Trophoblast cell (in vitro differentiated cells and primary cell): ENCODE results near the gene CFDP1.

Experiments used
- DNase-seq, 2 donors: peaks; one replicate each; pipeline ENCODE4 v3.0.0-alpha.2; 2016
- H2AFZ ChIP-seq: 2 replicates; pipeline ENCODE4 v1.6.1; 2013; ENCODE audit warnings: low read length, moderate library complexity, mild to moderate bottlenecking; ENCODE audit not compliant: insufficient read depth, poor library complexity
- H2AK5ac ChIP-seq: 2 replicates; pipeline ENCODE4 v1.6.1; 2013; ENCODE audit warnings: mild to moderate bottlenecking, low read length
- H2BK120ac ChIP-seq: 2 replicates; pipeline ENCODE4 v1.6.1; 2013; ENCODE audit warnings: low read length, mild to moderate bottlenecking, moderate library complexity; ENCODE audit not compliant: insufficient read depth, poor library complexity
- H2BK12ac ChIP-seq: 2 replicates; pipeline ENCODE4 v1.6.1; 2013; ENCODE audit warnings: mild to moderate bottlenecking, low read length, moderate library complexity
- H2BK5ac ChIP-seq: 2 replicates; pipeline ENCODE4 v1.6.1; 2013; ENCODE audit warnings: low read length, low read depth, moderate library complexity, mild to moderate bottlenecking; ENCODE audit not compliant: poor library complexity
- H3K14ac ChIP-seq: 2 replicates; pipeline ENCODE4 v1.6.1; 2013; ENCODE audit warnings: mild to moderate bottlenecking, low read length
- H3K18ac ChIP-seq: 2 replicates; pipeline ENCODE4 v1.6.1; 2013; ENCODE audit warnings: mild to moderate bottlenecking, low read length
- H3K23ac ChIP-seq: 2 replicates; pipeline ENCODE4 v1.6.1; 2013; ENCODE audit warnings: low read length
- H3K27ac ChIP-seq: 2 replicates; pipeline ENCODE4 v1.5.1; 2013; ENCODE audit warnings: low read depth, mild to moderate bottlenecking, inconsistent platforms, low read length, moderate library complexity
- H3K27me3 ChIP-seq: 2 replicates; pipeline ENCODE4 v1.6.1; 2013; ENCODE audit warnings: inconsistent platforms, mild to moderate bottlenecking, low read length, moderate library complexity; ENCODE audit not compliant: insufficient read depth
- H3K36me3 ChIP-seq, 2 experiments: 1 replicate in 1 of 2; 2 replicates in 1 of 2; pipeline ENCODE4 v1.6.1; 2013; ENCODE audit warnings: low read length in 2 of 2, mild to moderate bottlenecking in 2 of 2, moderate library complexity in 1 of 2; ENCODE audit not compliant: insufficient read depth in 2 of 2, control insufficient read depth in 1 of 2
- H3K4ac ChIP-seq: 2 replicates; pipeline ENCODE4 v1.6.1; 2013; ENCODE audit warnings: low read depth, mild to moderate bottlenecking, low read length, moderate library complexity
- H3K4me1 ChIP-seq, 2 experiments: 1 replicate in 1 of 2; 2 replicates in 1 of 2; pipeline ENCODE4 v1.6.1; 2013; ENCODE audit warnings: low read length in 2 of 2, mild to moderate bottlenecking in 2 of 2, moderate library complexity in 1 of 2; ENCODE audit not compliant: insufficient read depth in 2 of 2, control insufficient read depth in 1 of 2
- H3K4me2 ChIP-seq: 2 replicates; pipeline ENCODE4 v1.6.1; 2013; ENCODE audit warnings: inconsistent platforms, mild to moderate bottlenecking, low read length, moderate library complexity
- H3K4me3 ChIP-seq: 2 replicates; pipeline ENCODE4 v1.5.1; 2013; ENCODE audit warnings: mild to moderate bottlenecking, low read depth, low read length, inconsistent platforms
- H3K79me1 ChIP-seq: one replicate; pipeline ENCODE4 v1.6.1; 2013; ENCODE audit warnings: low read length
- H3K79me2 ChIP-seq: 2 replicates; pipeline ENCODE4 v1.6.1; 2013; ENCODE audit warnings: low read length, mild to moderate bottlenecking; ENCODE audit not compliant: control insufficient read depth, insufficient read depth, poor library complexity
- H3K9ac ChIP-seq: 2 replicates; pipeline ENCODE4 v1.6.1; 2013; ENCODE audit warnings: mild to moderate bottlenecking, low read length
- H3K9me3 ChIP-seq: 2 replicates; pipeline ENCODE4 v1.6.1; 2013; ENCODE audit warnings: low read depth, mild to moderate bottlenecking, control low read depth, inconsistent platforms, low read length; ENCODE audit not compliant: insufficient read depth
- H4K12ac ChIP-seq: 2 replicates; pipeline ENCODE4 v1.6.1; 2013; ENCODE audit warnings: low read depth, mild to moderate bottlenecking, low read length, moderate library complexity
- H4K8ac ChIP-seq: 2 replicates; pipeline ENCODE4 v1.6.1; 2013; ENCODE audit warnings: low read depth, mild to moderate bottlenecking, low read length, moderate library complexity
- H4K91ac ChIP-seq: one replicate; pipeline ENCODE4 v1.6.1; 2013; ENCODE audit warnings: low read depth, mild to moderate bottlenecking, low read length, moderate library complexity
- WGBS: extraction: QIAGEN DNeasy Blood & Tissue Kit; methylation state at CpG from one replicate; pipeline ENCODE4 v1.1.7; 2013; ENCODE audit warnings: missing lambda C conversion rate; ENCODE audit not compliant: insufficient read length, insufficient coverage; ENCODE audit errors: extremely low coverage; 5-methylcytosine and 5-hydroxymethylcytosine counted together

CFDP1 gene

DNA sequence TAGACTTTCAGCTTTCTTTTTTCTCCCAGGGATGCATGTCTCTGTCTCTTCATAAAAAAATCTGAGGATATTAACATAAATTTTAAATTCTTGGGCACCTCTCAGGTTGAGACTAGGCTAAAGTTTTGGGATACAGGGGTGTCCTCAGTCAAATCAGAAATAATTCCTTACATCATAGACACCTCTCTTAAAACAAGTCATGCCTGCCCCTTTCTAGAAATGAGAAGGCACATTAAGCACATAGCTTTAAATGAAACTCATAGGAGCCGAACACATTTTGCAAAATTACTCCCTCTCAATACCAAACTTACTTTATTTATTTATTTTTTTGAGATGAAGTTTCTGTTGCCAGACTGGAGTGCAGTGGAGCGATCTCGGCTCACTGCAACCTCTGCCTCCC lies 114.6 kb downstream of the CFDP1 start:
- Histone ChIP-seq H2AK5ac (no peak overlapping the region), H2BK5ac (no peak overlapping the region), H3K79me1 (peaks cover 7% of the 10 kb centered on the region), H2BK120ac (no peak overlapping the region), H3K79me2 (no peaks in the 10 kb centered on the region), H3K23ac (no peak overlapping the region), H4K8ac (no peak overlapping the region), H3K9me3 (no peaks in the 10 kb centered on the region), H2AFZ (no peak overlapping the region), H3K4me3 (no peak overlapping the region), H3K36me3 (peaks cover 3 to 5% of the 10 kb centered on the region in 2 experiments), H3K14ac (no peak overlapping the region), H3K9ac (no peak overlapping the region), H4K12ac (no peak overlapping the region), H3K18ac (no peak overlapping the region), H3K4me2 (no peak overlapping the region), H4K91ac (no peak overlapping the region), H3K27me3 (no peaks in the 10 kb centered on the region), H3K4ac (no peak overlapping the region), H2BK12ac (no peak overlapping the region), H3K27ac (no peak overlapping the region), H3K4me1 (peaks cover 4 to 9% of the 10 kb centered on the region in 2 experiments)
- DNase-seq = no peak
- no CpG with 5 or more reads among the region's 3 CpGs for WGBS

DNA sequence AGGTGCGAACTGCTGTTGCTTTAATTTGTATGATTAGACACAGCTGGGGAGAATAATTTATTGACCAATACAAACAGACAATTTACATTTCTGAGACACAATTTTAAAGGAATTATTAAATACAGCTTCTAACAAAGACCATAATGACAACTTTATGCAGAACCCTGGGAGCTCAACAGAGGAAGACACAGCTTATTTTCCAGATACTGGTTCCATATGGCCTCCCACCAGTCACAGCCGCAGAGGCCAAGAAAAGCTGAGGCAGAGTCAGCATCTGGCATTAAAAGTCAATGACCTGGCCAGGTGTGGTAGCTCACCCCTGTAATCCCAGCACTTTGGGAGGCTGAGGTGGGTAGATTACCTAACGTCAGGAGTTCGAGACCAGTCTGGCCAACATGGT lies 115.8 kb downstream of the CFDP1 start:
- Histone ChIP-seq H3K14ac (no peak overlapping the region), H3K4ac (no peak overlapping the region), H2AFZ (no peak overlapping the region), H3K27ac (no peak overlapping the region), H2BK12ac (no peak overlapping the region), H3K79me2 (no peaks in the 10 kb centered on the region), H3K18ac (no peak overlapping the region), H3K36me3 (peaks cover 3 to 5% of the 10 kb centered on the region in 2 experiments), H4K12ac (no peak overlapping the region), H3K4me1 (peaks cover 0 to 6% of the 10 kb centered on the region in 2 experiments), H3K9ac (no peak overlapping the region), H3K9me3 (no peaks in the 10 kb centered on the region), H3K27me3 (no peaks in the 10 kb centered on the region), H4K8ac (no peak overlapping the region), H3K79me1 (peaks cover 6% of the 10 kb centered on the region), H3K4me3 (no peak overlapping the region), H2BK120ac (no peak overlapping the region), H4K91ac (no peak overlapping the region), H2AK5ac (no peak overlapping the region), H3K4me2 (no peak overlapping the region), H2BK5ac (no peak overlapping the region), H3K23ac (no peak overlapping the region)
- no CpG with 5 or more reads among the region's 4 CpGs for WGBS
- DNase-seq = no peak

DNA sequence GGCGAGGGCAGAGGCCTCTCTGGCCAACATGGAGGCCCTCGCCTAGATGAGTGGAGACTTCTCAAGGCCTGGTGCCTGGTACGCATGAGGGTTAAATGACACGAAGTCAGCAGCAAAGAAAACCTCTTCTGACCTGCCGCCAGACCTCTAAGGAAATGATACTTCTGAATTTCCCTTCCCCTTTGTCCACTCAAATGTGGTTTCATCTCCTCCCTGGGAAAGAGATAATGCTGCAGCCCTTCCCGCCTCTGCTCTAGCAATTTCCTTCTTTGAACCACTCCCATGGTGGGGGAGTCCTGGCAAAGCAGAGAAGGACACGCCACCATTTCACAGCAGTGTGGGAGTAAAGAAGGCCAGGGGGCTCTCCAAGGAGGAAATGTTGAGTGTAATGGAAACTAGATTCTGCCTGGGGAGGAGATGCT lies 116.2 kb downstream of the CFDP1 start:
- no peak for DNase-seq
- no peak overlapping the region for H3K9ac ChIP-seq
- no peak overlapping the region for H2AK5ac ChIP-seq
- no peak overlapping the region for H3K18ac ChIP-seq
- H2BK12ac ChIP-seq = no peak overlapping the region
- peaks cover 0 to 6% of the 10 kb centered on the region in 2 experiments for H3K4me1 ChIP-seq
- H3K4me3 ChIP-seq = no peak overlapping the region
- peaks cover 3 to 5% of the 10 kb centered on the region in 2 experiments for H3K36me3 ChIP-seq
- WGBS = no CpG with 5 or more reads among the region's 7 CpGs
- no peaks in the 10 kb centered on the region for H3K27me3 ChIP-seq
- H4K12ac ChIP-seq = no peak overlapping the region
- no peak overlapping the region for H2AFZ ChIP-seq
- no peaks in the 10 kb centered on the region for H3K9me3 ChIP-seq
- no peak overlapping the region for H3K27ac ChIP-seq
- H2BK120ac ChIP-seq = no peak overlapping the region
- H3K4me2 ChIP-seq = no peak overlapping the region
- peaks cover 6% of the 10 kb centered on the region for H3K79me1 ChIP-seq
- no peak overlapping the region for H3K23ac ChIP-seq
- H3K4ac ChIP-seq = no peak overlapping the region
- no peaks in the 10 kb centered on the region for H3K79me2 ChIP-seq
- H4K8ac ChIP-seq = no peak overlapping the region
- H2BK5ac ChIP-seq = no peak overlapping the region
- H3K14ac ChIP-seq = no peak overlapping the region
- H4K91ac ChIP-seq = no peak overlapping the region

DNA sequence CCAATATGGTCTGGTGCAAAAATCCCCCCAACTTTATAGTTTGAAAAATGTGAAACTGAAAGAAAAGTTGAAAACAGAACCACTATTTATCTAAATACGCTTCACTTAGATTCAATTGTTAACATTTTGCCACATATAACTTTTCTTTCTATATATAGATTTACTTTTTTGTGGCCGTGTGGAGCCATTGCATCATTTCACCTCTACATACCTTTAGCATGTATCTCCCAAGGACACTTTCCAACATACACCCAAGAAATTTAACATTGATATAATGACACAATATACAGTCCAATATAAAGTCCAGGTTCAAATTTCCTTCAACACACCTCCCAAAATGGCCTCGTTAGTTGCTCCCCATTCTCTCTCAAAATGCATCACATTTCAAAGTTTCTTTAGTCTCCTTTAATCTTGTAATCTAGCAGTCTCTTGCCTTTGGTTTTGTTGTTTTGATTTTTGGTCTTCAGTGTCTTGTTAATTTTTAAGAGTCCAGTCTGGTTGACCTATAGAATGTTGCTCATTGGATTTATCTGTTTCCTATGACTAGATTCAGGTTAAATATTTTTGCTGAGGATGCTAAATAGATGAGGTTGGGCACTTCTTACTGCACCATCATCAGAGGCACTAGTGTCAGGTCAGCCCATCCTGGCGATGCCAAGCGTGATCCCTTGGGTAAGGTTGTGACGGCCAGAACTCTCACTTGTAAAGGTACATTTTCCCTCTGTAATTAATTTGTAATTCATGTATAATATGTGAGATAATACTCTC lies 117.6 kb downstream of the CFDP1 start:
- H3K79me2 ChIP-seq = no peaks in the 10 kb centered on the region
- H3K4ac ChIP-seq = no peak overlapping the region
- DNase-seq = no peak
- H2BK12ac ChIP-seq = no peak overlapping the region
- no peak overlapping the region for H3K27ac ChIP-seq
- H3K4me3 ChIP-seq = no peak overlapping the region
- no peak overlapping the region for H4K8ac ChIP-seq
- no peaks in the 10 kb centered on the region for H3K27me3 ChIP-seq
- H4K12ac ChIP-seq = no peak overlapping the region
- H2BK120ac ChIP-seq = no peak overlapping the region
- H3K14ac ChIP-seq = no peak overlapping the region
- H4K91ac ChIP-seq = no peak overlapping the region
- no peak overlapping the region for H2BK5ac ChIP-seq
- H3K9ac ChIP-seq = no peak overlapping the region
- H3K9me3 ChIP-seq = no peaks in the 10 kb centered on the region
- H3K4me2 ChIP-seq = no peak overlapping the region
- H3K4me1 ChIP-seq = peaks cover 0 to 6% of the 10 kb centered on the region in 2 experiments
- H3K18ac ChIP-seq = no peak overlapping the region
- H3K79me1 ChIP-seq = peaks cover 6% of the 10 kb centered on the region
- no CpG with 5 or more reads among the region's 6 CpGs for WGBS
- no peak overlapping the region for H3K23ac ChIP-seq
- H2AFZ ChIP-seq = no peak overlapping the region
- H3K36me3 ChIP-seq = peaks cover 3 to 5% of the 10 kb centered on the region in 2 experiments
- no peak overlapping the region for H2AK5ac ChIP-seq
